Large intestine (tissue), 3 donors: ENCODE data around the gene FCHSD2. TPM values are rescaled to one million over a fixed set of nuclear protein-coding genes. Genes with fewer than 3 reads are reported as not detected.

Source experiments
- DNase-seq, 2 donors: peaks; one replicate each; pipeline versions ENCODE4 v3.0.0 to v3.0.0-alpha.2; 2013
- H3K27ac ChIP-seq: one replicate; pipeline ENCODE4 v1.5.1; 2013; ENCODE audit warnings: low read length
- H3K27me3 ChIP-seq: 2 replicates; pipeline ENCODE4 v1.6.1; 2013; ENCODE audit warnings: low read length; ENCODE audit not compliant: control insufficient read depth, insufficient read depth
- H3K36me3 ChIP-seq: 2 replicates; pipeline ENCODE4 v1.6.1; 2013; ENCODE audit warnings: low read length; ENCODE audit not compliant: control insufficient read depth, insufficient read depth
- H3K4me1 ChIP-seq: one replicate; pipeline ENCODE4 v1.6.1; 2013; ENCODE audit warnings: low read length; ENCODE audit not compliant: control insufficient read depth, insufficient read depth
- H3K4me3 ChIP-seq: one replicate; pipeline ENCODE4 v1.5.1; 2013; ENCODE audit warnings: low read length
- H3K9me3 ChIP-seq: one replicate; pipeline ENCODE4 v1.6.1; 2013; ENCODE audit warnings: mild to moderate bottlenecking, low read depth, low read length, moderate library complexity; ENCODE audit not compliant: control insufficient read depth
- WGBS: methylation state at CpG from one replicate; pipeline ENCODE4 v1.1.5; 2013; ENCODE audit warnings: low lambda C conversion rate; ENCODE audit not compliant: insufficient coverage; 5-methylcytosine and 5-hydroxymethylcytosine counted together
- polyA plus RNA-seq: library from polyadenylated mRNA; unstranded; fragments of 120-200 nt; gene quantifications from one replicate; pipeline ENCODE4 v1.2.1, GENCODE V29; 2013

Gene FCHSD2
- polyA plus RNA-seq, 1 donor, result 23.4 TPM

DNA sequence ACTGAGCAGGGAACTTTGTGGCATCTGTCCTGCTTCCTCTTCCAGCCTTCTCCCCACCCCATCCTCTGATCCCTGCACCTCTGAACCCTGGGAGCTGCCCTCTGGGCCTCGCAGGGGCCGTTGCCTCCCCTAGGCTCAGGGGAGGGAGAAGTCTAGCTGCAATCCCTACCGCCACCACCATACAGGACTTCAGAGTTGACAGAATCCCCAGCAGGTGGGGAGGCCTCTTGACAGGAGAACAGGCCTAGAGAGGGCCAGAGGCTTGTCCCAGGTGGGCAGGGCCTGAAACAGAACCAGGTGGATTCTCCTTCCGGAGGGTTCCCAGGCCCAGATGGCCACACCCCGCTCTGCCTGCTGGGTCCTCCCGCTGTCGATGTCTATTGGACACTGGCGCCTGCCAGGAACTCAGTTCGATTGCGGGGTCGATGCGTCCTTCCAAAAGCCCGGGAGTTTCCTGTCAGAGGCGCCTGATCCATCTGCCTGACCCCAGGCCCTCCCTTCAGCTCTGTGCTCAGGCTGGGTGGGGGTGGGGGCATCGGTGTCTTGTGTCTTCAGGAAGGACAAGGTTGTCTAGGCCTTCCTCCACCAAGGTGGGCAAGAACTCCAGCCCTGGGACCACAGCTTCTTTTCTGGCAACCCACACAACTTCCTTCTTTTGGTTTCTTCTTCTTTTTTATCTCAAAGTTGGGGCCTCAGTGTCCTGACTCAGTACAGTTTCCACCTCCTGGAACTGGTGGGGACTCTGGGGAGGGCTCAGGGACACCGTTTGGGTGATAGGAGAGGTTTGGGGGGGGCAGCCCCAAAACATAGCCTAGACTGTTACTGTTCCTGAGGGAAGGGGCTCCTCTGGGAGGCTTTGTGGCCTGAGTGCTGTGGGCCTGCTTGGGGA, 354.7 kb downstream of the FCHSD2 start:
- no peaks in the 10 kb centered on the region for H3K9me3 ChIP-seq
- H3K4me3 ChIP-seq, result no peak overlapping the region
- no CpG with 5 or more reads among the region's 16 CpGs for WGBS
- H3K4me1 ChIP-seq, result peaks cover 79% of the 10 kb centered on the region
- H3K27ac ChIP-seq, result peak overlapping the region; percentile 91
- DNase-seq, result peak; percentile 92 to 97
- no peaks in the 10 kb centered on the region for H3K36me3 ChIP-seq
- no peaks in the 10 kb centered on the region for H3K27me3 ChIP-seq

Other genes starting within 250 kb of the FCHSD2 start
- gene P2RY2, start 76.0 kb upstream of the FCHSD2 start, polyA plus RNA-seq, result 4.8 TPM
- gene P2RY6, start 130.0 kb upstream of the FCHSD2 start, polyA plus RNA-seq, result 19.9 TPM
- gene ARHGEF17, start 166.0 kb upstream of the FCHSD2 start, polyA plus RNA-seq, result 61.4 TPM
- gene RELT, start 234.1 kb upstream of the FCHSD2 start, polyA plus RNA-seq, result 3.3 TPM